ENCODE results near the gene MCF2L.
"Not testable (repeated sequence)": the region's sequence is repeated elsewhere in the genome, so short reads cannot be mapped to it uniquely, and the experiment has no call there.

Gene MCF2L

GRCh38 chr13:113096052-113096744, 127.2 kb downstream of the MCF2L start:
- DNase-seq (ENCODE audit: low read depth): no peak

GRCh38 chr13:113096745-113097305, 127.8 kb downstream of the MCF2L start:
- DNase-seq (ENCODE audit: low read depth): no peak

GRCh38 chr13:113097651-113098050, 128.6 kb downstream of the MCF2L start:
- no peak for DNase-seq (ENCODE audit: low read depth)

- DNase-seq (ENCODE audit: low read depth): no peak
Measured at GRCh38 chr13:113098162-113098732, 129.2 kb downstream of the MCF2L start.

- DNase-seq (ENCODE audit: low read depth): no peak
Measured at GRCh38 chr13:113099142-113099541, 130.1 kb downstream of the MCF2L start.

- DNase-seq (ENCODE audit: low read depth): not testable (repeated sequence)
Measured at GRCh38 chr13:113102302-113102701, 133.3 kb downstream of the MCF2L start.

- no peak for DNase-seq (ENCODE audit: low read depth)
Measured at GRCh38 chr13:113102727-113103126, 133.7 kb downstream of the MCF2L start.

GRCh38 chr13:113103646-113104045, 134.6 kb downstream of the MCF2L start:
- DNase-seq (ENCODE audit: low read depth): no peak

- DNase-seq (ENCODE audit: low read depth): no peak
Measured at GRCh38 chr13:113105032-113105920, 136.3 kb downstream of the MCF2L start, which contains the start of gene F7. F7 (plus strand) TSS chr13:113105791; CDS start chr13:113105842, 51 bp downstream.

- no peak for DNase-seq (ENCODE audit: low read depth)
Measured at GRCh38 chr13:113105921-113106452, 137.0 kb downstream of the MCF2L start.

- no peak for DNase-seq (ENCODE audit: low read depth)
Measured at GRCh38 chr13:113106711-113107351, 137.8 kb downstream of the MCF2L start.

GRCh38 chr13:113108521-113108920, 139.5 kb downstream of the MCF2L start:
- not testable (repeated sequence) for DNase-seq (ENCODE audit: low read depth)

GRCh38 chr13:113109151-113110047, 140.4 kb downstream of the MCF2L start:
- no peak for DNase-seq (ENCODE audit: low read depth)

- DNase-seq (ENCODE audit: low read depth): no peak
Measured at GRCh38 chr13:113110048-113110851, 141.2 kb downstream of the MCF2L start.

- no peak for DNase-seq (ENCODE audit: low read depth)
Measured at GRCh38 chr13:113110852-113111315, 141.9 kb downstream of the MCF2L start.

- DNase-seq (ENCODE audit: low read depth): not testable (repeated sequence)
Measured at GRCh38 chr13:113111821-113112220, 142.8 kb downstream of the MCF2L start.

- DNase-seq (ENCODE audit: low read depth): not testable (repeated sequence)
Measured at GRCh38 chr13:113112475-113112874, 143.5 kb downstream of the MCF2L start.

- DNase-seq (ENCODE audit: low read depth): no peak
Measured at GRCh38 chr13:113112893-113113845, 144.2 kb downstream of the MCF2L start.
